Body of pancreas (tissue), 4 donors: Measurements from ENCODE around the gene QRFPR. TPM values are rescaled to one million over a fixed set of nuclear protein-coding genes. Genes with fewer than 3 reads are reported as not detected.

Experiments
- ATAC-seq: fragments of 150-250 bp; one replicate; pipeline ENCODE4 v1.9.1; 2016
- DNase-seq, 4 donors: peaks; one replicate each; pipeline ENCODE4 v3.0.0-alpha.2; 2019
- H3K27ac ChIP-seq, 4 donors: fragments of 200-600 bp; sonication (generic); 1 replicate in 3 of 4; 2 replicates in 1 of 4; pipeline versions ENCODE4 v1.5.1 to v1.6.1; 2016 to 2019; ENCODE audit warnings: mild to moderate bottlenecking in 1 of 4, mixed read lengths in 1 of 4, moderate library complexity in 1 of 4
- H3K27me3 ChIP-seq, 2 donors: fragments of 200-600 bp; sonication (generic); one replicate each; pipeline ENCODE4 v1.6.0; 2016; ENCODE audit warnings: mild to moderate bottlenecking in 1 of 2
- H3K36me3 ChIP-seq, 2 donors: fragments of 200-600 bp; sonication (generic); replicated peaks in 1 of 2; 2 replicates each; pipeline ENCODE4 v1.5.1; 2016; ENCODE audit warnings: low read depth in 2 of 2; ENCODE audit not compliant: insufficient read depth in 1 of 2
- H3K4me1 ChIP-seq: fragments of 200-600 bp; sonication (generic); one replicate; pipeline ENCODE4 v1.6.0; 2016
- H3K4me3 ChIP-seq, 2 donors: fragments of 200-600 bp; sonication (generic); 1 replicate in 1 of 2; 2 replicates in 1 of 2; pipeline ENCODE4 v1.5.1; 2016 to 2019
- H3K9me3 ChIP-seq, 3 donors: fragments of 200-600 bp; sonication (generic); 1 replicate in 2 of 3; 2 replicates in 1 of 3; pipeline ENCODE4 v1.5.1; 2016
- POLR2A ChIP-seq, 3 donors: fragments of 450-650 bp; IDR thresholded peaks; one replicate each; pipeline ENCODE4 v1.6.1; 2016; ENCODE audit warnings: antibody characterized with exemption in 3 of 3, mild to moderate bottlenecking in 2 of 3
- WGBS, 2 donors: methylation state at CpG; one replicate each; pipeline ENCODE4 v1.1.5; 2017; 5-methylcytosine and 5-hydroxymethylcytosine counted together
- intact Hi-C: fragments of 100-400 bp; cut with DNase I; formaldehyde crosslinking; loops from one replicate; pipeline ENCODE4 v1.15.1; 2023
- total RNA-seq, 2 donors: library from RNA; depleted of rRNA; stranded (reverse); fragments of >200 nt; gene quantifications; one replicate each; pipeline ENCODE4 v1.1.0, GENCODE V29; 2016
- TF ChIP-seq, protein P1 (sequence below), 7 experiments: fragments of 450-650 bp in 4 of 7; fragments of 200-600 bp in 3 of 7; sonication (generic) in 3 of 7; IDR thresholded peaks; one replicate each; pipeline ENCODE4 v1.5.1; 2016 to 2019; ENCODE audit warnings: antibody characterized with exemption in 7 of 7

QRFPR gene
- total RNA-seq, 2 donors from 2014 or later: not detected

DNA sequence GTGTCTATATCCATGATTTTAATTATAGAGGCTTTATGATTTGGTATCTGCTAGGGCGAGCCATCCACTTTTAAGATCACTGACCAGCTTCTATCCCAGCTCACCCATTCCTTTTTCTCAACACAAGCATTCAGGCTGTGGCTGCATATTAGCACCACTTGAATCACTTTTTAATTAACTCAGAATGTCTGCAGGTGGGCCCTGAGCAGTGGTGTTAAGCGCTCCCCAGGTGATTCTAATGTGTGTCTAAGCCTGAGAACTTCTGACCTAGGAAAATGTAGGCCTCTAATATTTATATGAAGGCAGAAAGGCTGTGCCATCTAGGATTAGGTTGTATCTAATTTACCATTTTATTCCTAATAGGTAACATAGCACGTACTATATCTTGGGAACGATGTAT, 19.8 kb upstream of the QRFPR start:
- Histone ChIP-seq H3K4me3 (no peak overlapping the region), H3K36me3 (no peaks in the 10 kb centered on the region), H3K27me3 (no peaks in the 10 kb centered on the region), H3K9me3 (no peaks in the 10 kb centered on the region), H3K4me1 (no peaks in the 10 kb centered on the region), H3K27ac (no peak overlapping the region)
- no peak for TF ChIP-seq POLR2A (IDR thresholded peaks at IDR 0.05)
- TF ChIP-seq, protein P1, sequence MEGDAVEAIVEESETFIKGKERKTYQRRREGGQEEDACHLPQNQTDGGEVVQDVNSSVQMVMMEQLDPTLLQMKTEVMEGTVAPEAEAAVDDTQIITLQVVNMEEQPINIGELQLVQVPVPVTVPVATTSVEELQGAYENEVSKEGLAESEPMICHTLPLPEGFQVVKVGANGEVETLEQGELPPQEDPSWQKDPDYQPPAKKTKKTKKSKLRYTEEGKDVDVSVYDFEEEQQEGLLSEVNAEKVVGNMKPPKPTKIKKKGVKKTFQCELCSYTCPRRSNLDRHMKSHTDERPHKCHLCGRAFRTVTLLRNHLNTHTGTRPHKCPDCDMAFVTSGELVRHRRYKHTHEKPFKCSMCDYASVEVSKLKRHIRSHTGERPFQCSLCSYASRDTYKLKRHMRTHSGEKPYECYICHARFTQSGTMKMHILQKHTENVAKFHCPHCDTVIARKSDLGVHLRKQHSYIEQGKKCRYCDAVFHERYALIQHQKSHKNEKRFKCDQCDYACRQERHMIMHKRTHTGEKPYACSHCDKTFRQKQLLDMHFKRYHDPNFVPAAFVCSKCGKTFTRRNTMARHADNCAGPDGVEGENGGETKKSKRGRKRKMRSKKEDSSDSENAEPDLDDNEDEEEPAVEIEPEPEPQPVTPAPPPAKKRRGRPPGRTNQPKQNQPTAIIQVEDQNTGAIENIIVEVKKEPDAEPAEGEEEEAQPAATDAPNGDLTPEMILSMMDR (IDR thresholded peaks at IDR 0.05): no peak
- WGBS, 2 donors: 74 to 82% methylated on average over 4 of the region's 4 CpGs
- DNase-seq (no peak), ATAC-seq (no peak)
- intact Hi-C loops: no loop called here

- DNase-seq: peak in 1 of 4 donors; percentile 7
- Histone ChIP-seq H3K4me3 (no peak overlapping the region), H3K36me3 (no peaks in the 10 kb centered on the region), H3K9me3 (no peaks in the 10 kb centered on the region), H3K4me1 (no peaks in the 10 kb centered on the region), H3K27me3 (no peaks in the 10 kb centered on the region), H3K27ac (no peak overlapping the region)
- intact Hi-C loops: no loop called here
- ATAC-seq: no peak
- 56 to 71% methylated on average over 1 of the region's 1 CpG for WGBS, 2 donors
- TF ChIP-seq POLR2A (IDR thresholded peaks at IDR 0.05): no peak
- TF ChIP-seq, protein P1 (IDR thresholded peaks at IDR 0.05): no peak
These were observed 17.3 kb upstream of the QRFPR start for GRCh38 chr4:121397941-121398601.

- H3K4me3 ChIP-seq: no peak overlapping the region
- WGBS, 2 donors: 41 to 54% methylated on average over 3 of the region's 3 CpGs
- no peak for ATAC-seq
- TF ChIP-seq, protein P1 (IDR thresholded peaks at IDR 0.05): no peak
- H3K27me3 ChIP-seq: no peaks in the 10 kb centered on the region
- no peaks in the 10 kb centered on the region for H3K36me3 ChIP-seq
- no peak for DNase-seq
- H3K4me1 ChIP-seq: no peaks in the 10 kb centered on the region
- intact Hi-C loops: no loop called here
- no peaks in the 10 kb centered on the region for H3K9me3 ChIP-seq
- H3K27ac ChIP-seq: no peak overlapping the region
These were observed 16.6 kb upstream of the QRFPR start for GRCh38 chr4:121397434-121397833.

DNA sequence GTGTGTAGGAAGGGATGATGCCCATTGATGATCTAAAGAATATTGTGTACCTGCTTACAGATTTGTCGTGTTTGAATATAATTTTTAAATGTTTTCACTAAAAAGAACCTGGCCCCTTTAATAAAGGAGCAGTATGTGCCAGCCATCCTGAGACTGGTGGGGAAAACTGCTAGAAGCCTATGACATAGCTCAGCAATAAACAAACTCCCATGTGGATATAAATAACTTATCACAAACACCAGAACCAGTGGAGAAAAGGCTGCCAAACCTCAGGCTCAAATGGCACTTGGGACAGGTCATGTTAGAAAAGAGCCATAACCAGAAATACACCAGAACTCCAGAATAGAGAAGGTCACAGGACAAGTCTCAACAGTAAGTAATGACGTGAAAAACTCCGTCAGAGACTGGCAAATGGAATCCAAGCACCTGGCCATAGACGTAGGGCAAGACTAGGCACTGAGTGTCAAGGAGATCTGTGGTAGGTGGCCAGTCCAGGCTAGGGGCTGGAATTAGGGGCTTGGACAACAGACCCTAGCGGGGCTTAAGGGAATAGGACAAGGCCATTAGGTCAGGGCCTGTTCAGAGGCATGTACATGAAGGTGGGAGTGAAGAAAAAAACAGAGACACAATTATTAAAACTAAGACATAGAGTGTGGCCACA, 11.7 kb upstream of the QRFPR start:
- TF ChIP-seq, protein P1 (IDR thresholded peaks at IDR 0.05): no peak
- no peak for TF ChIP-seq POLR2A (IDR thresholded peaks at IDR 0.05)
- H3K27ac ChIP-seq: no peak overlapping the region
- H3K27me3 ChIP-seq: no peaks in the 10 kb centered on the region
- ATAC-seq (no peak), DNase-seq (no peak)
- no peaks in the 10 kb centered on the region for H3K36me3 ChIP-seq
- no peaks in the 10 kb centered on the region for H3K4me1 ChIP-seq
- WGBS, 2 donors: 41 to 45% methylated on average over 5 of the region's 5 CpGs
- H3K4me3 ChIP-seq: no peak overlapping the region
- no peaks in the 10 kb centered on the region for H3K9me3 ChIP-seq
- intact Hi-C loops: no loop called here

DNA sequence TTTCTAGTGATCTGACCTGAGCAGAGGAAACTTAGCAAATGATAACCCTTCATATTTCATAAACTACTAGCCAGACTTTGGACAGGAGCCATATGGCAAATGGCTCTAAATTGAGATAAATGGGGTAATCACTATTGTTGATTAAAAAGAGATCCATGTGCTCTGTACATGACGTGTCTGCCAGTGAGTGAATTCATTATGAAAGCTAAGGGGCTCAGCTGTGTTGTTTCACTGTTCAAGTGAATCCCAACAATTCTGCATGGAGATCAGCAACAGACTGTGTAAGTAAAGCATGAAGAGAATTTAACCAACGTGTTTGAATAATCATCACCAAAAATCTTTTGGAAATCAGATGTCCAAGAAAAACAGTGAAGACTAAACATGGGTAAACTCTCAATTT, 9.5 kb upstream of the QRFPR start:
- Histone ChIP-seq H3K27ac (no peak overlapping the region), H3K4me3 (no peak overlapping the region), H3K4me1 (no peaks in the 10 kb centered on the region), H3K9me3 (no peaks in the 10 kb centered on the region), H3K27me3 (no peaks in the 10 kb centered on the region), H3K36me3 (no peaks in the 10 kb centered on the region)
- intact Hi-C loops: no loop called here
- TF ChIP-seq POLR2A (IDR thresholded peaks at IDR 0.05): no peak
- TF ChIP-seq, protein P1 (IDR thresholded peaks at IDR 0.05): no peak
- ATAC-seq: no peak
- WGBS, 2 donors: 26 to 32% methylated on average over 2 of the region's 2 CpGs
- DNase-seq: no peak
